ENCODE data around the gene LRTM2. TPM values are rescaled to one million over a fixed set of nuclear protein-coding genes. Genes with fewer than 3 reads are reported as not detected.

The LRTM2 gene
- total and polyA plus RNA-seq, 9 of the 15 experiments (the other 6 are each of a cell fraction or from before 2014, with no cell fraction given) = 0.09 TPM; not detected in 8

- WGBS (ENCODE audit: insufficient coverage, low coverage, missing lambda C conversion rate) = 0% methylated on average over 18 of the region's 24 CpGs
- Histone ChIP-seq H3K79me2 (ENCODE audit: control insufficient read depth, insufficient read depth, low read length) (no peaks in the 10 kb centered on the region), H3K4me3 (no peak overlapping the region), H3K4me1 (replicated peaks in 1 of 2; ENCODE audit: control insufficient read depth in 2 of 2, insufficient read depth in 2 of 2, low read length in 2 of 2) (peaks cover 0 to 7% of the 10 kb centered on the region in 2 experiments; a peak in 2 of 5 replicates), H3K36me3 (ENCODE audit: control insufficient read depth, insufficient read depth, low read length) (no peaks in the 10 kb centered on the region), H3K9me1 (ENCODE audit: control insufficient read depth, insufficient read depth, low read length) (no peaks in the 10 kb centered on the region), H3K27ac (ENCODE audit: extremely low read depth, low read depth, low read length) (no peak overlapping the region), H4K20me1 (replicated peaks; ENCODE audit: control insufficient read depth, insufficient read depth, low read length) (no peaks in the 10 kb centered on the region), H3K9ac (ENCODE audit: insufficient read depth in 1 of 2, low read depth in 2 of 2, low read length in 2 of 2) (no peak overlapping the region), H2AFZ (ENCODE audit: low read depth, low read length) (no peak overlapping the region), H3K9me3 (replicated peaks; ENCODE audit: control insufficient read depth, insufficient read depth, low read depth, low read length) (no peaks in the 10 kb centered on the region), H3K4me2 (ENCODE audit: insufficient read depth, low read length) (no peak overlapping the region), H3K27me3 (ENCODE audit: control insufficient read depth in 2 of 2, insufficient read depth in 2 of 2, low read length in 2 of 2) (peaks cover 19 to 43% of the 10 kb centered on the region in 2 experiments; a peak in 4 of 5 replicates)
- no TSS peak for BruUV-seq (replicated peaks)
- FAIRE-seq (no peak), DNase-seq (ENCODE audit: extremely low read depth in 1 of 4, low spot score in 3 of 4) (no peak), ATAC-seq (no peak)
- CTCF ChIA-PET (ENCODE audit: low intra/inter-chr PET ratio) = no interaction called here
- intact Hi-C loops (cut with micrococcal nuclease) (no loop called here), in situ Hi-C loops (cut with MboI) (no loop called here)
- no peak for TF ChIP-seq BACH1 (tag; IDR thresholded peaks at IDR 0.05)
- TF ChIP-seq ZNF41 (CRISPR knock-in tag; conservative IDR thresholded peaks at IDR 0.05) = no peak
- TF ChIP-seq ZNF212 (CRISPR knock-in tag; IDR thresholded peaks at IDR 0.05) = no peak
- no peak for TF ChIP-seq CTCF (IDR thresholded peaks at IDR 0.05 in 2 of 3, conservative IDR thresholded peaks at IDR 0.05 in 1 of 3; ENCODE audit: insufficient read depth in 2 of 3, low read depth in 1 of 3, low read length in 3 of 3)
- POLR2A ChIA-PET = interaction anchor here (1.3 kb wide), 1 partner anchor 16 kb away, joined by 3 read pairs; no protein-coding TSS in a partner anchor
Observed at GRCh38 chr12:1846421-1847405, 26.3 kb downstream of the LRTM2 start.

All from K562 (cell line).